GM23338 (cell line): Measurements from ENCODE around the gene EML4.

Experiments
- EZH2 ChIP-seq: fragments of 200-600 bp; sonication (generic); IDR thresholded peaks from one replicate; pipeline ENCODE4 v1.8.0; 2017; ENCODE audit warnings: antibody characterized with exemption, mild to moderate bottlenecking, low read depth; ENCODE audit not compliant: unreplicated experiment
- EZH2phosphoT487 ChIP-seq: fragments of 200-600 bp; sonication (generic); IDR thresholded peaks from one replicate; pipeline ENCODE4 v1.8.1; 2018; ENCODE audit warnings: antibody characterized with exemption; ENCODE audit not compliant: unreplicated experiment
- POLR2AphosphoS5 ChIP-seq: IDR thresholded peaks from 2 replicates; pipeline ENCODE4 v1.6.1; 2016; ENCODE audit warnings: antibody characterized with exemption, low read depth
- REST ChIP-seq: IDR thresholded peaks from one replicate; pipeline ENCODE4 v1.6.1; 2018; ENCODE audit warnings: antibody characterized with exemption; ENCODE audit not compliant: unreplicated experiment
- STAT1 ChIP-seq: IDR thresholded peaks from one replicate; pipeline ENCODE4 v1.6.1; 2016; ENCODE audit warnings: antibody characterized with exemption; ENCODE audit not compliant: unreplicated experiment
- TF ChIP-seq, protein P1 (sequence below), 2 experiments: fragments of 200-600 bp in 1 of 2; sonication (generic) in 1 of 2; conservative IDR thresholded peaks; 2 replicates each; pipeline versions ENCODE4 v1.5.1 to v1.6.1; 2016 to 2017; ENCODE audit warnings: antibody characterized with exemption in 2 of 2, low read depth in 2 of 2, mild to moderate bottlenecking in 2 of 2, moderate library complexity in 1 of 2

- no peak for TF ChIP-seq REST
- no peak for TF ChIP-seq EZH2phosphoT487
- no peak for TF ChIP-seq POLR2AphosphoS5
- TF ChIP-seq, protein P1, sequence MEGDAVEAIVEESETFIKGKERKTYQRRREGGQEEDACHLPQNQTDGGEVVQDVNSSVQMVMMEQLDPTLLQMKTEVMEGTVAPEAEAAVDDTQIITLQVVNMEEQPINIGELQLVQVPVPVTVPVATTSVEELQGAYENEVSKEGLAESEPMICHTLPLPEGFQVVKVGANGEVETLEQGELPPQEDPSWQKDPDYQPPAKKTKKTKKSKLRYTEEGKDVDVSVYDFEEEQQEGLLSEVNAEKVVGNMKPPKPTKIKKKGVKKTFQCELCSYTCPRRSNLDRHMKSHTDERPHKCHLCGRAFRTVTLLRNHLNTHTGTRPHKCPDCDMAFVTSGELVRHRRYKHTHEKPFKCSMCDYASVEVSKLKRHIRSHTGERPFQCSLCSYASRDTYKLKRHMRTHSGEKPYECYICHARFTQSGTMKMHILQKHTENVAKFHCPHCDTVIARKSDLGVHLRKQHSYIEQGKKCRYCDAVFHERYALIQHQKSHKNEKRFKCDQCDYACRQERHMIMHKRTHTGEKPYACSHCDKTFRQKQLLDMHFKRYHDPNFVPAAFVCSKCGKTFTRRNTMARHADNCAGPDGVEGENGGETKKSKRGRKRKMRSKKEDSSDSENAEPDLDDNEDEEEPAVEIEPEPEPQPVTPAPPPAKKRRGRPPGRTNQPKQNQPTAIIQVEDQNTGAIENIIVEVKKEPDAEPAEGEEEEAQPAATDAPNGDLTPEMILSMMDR (conservative IDR thresholded peaks at IDR 0.05; ENCODE audit: low read depth in 2 of 2): no peak
- no peak for TF ChIP-seq EZH2
- no peak for TF ChIP-seq STAT1
These were observed 87.4 kb downstream of the EML4 start for GRCh38 chr2:42256505-42256904.
